Epidermal melanocyte (primary cell): ENCODE measurements around the gene DUOX2.

Source experiments
- DNase-seq: peaks from one replicate; pipeline ENCODE4 v3.0.0; 2011; ENCODE audit warnings: low spot score; ENCODE audit not compliant: insufficient read length

Gene DUOX2

GRCh38 chr15:45114076-45114750 lies at the start of gene DUOX2, which contains the start of gene DUOXA2:
TSS of gene DUOX2 (minus strand) at chr15:45114172. CDS start at chr15:45113411, 761 bp downstream.
TSS of gene DUOXA2 (plus strand) at chr15:45114326. CDS start at chr15:45114606, 280 bp downstream.
- DNase-seq: no peak

- DNase-seq: no peak
These were observed 49.5 kb upstream of the DUOX2 start for GRCh38 chr15:45163508-45163856.

GRCh38 chr15:45162771-45163507 lies 49.0 kb upstream of the DUOX2 start:
- peak; percentile 98 for DNase-seq

- DNase-seq: no peak
These were observed 47.7 kb upstream of the DUOX2 start for GRCh38 chr15:45161666-45162065.

GRCh38 chr15:45157974-45158373 lies 44.0 kb upstream of the DUOX2 start:
- DNase-seq: no peak

- no peak for DNase-seq
These were observed 42.9 kb upstream of the DUOX2 start for GRCh38 chr15:45156744-45157455.

- no peak for DNase-seq
These were observed 41.8 kb upstream of the DUOX2 start for GRCh38 chr15:45155739-45156138.

GRCh38 chr15:45151998-45152828 lies 38.2 kb upstream of the DUOX2 start:
- no peak for DNase-seq

GRCh38 chr15:45150997-45151396 lies 37.0 kb upstream of the DUOX2 start:
- no peak for DNase-seq

GRCh38 chr15:45150481-45150880 lies 36.5 kb upstream of the DUOX2 start:
- no peak for DNase-seq

GRCh38 chr15:45149060-45149459 lies 35.1 kb upstream of the DUOX2 start:
- DNase-seq: no peak

GRCh38 chr15:45148076-45149059 lies 34.4 kb upstream of the DUOX2 start:
- no peak for DNase-seq

GRCh38 chr15:45147606-45148005 lies 33.6 kb upstream of the DUOX2 start:
- DNase-seq: no peak

- no peak for DNase-seq
These were observed 32.4 kb upstream of the DUOX2 start for GRCh38 chr15:45146405-45146804.

GRCh38 chr15:45144775-45145174 lies 30.8 kb upstream of the DUOX2 start:
- no peak for DNase-seq

GRCh38 chr15:45143946-45144345 lies 30.0 kb upstream of the DUOX2 start:
- DNase-seq: no peak

GRCh38 chr15:45143056-45143455 lies 29.1 kb upstream of the DUOX2 start:
- DNase-seq: no peak

- no peak for DNase-seq
These were observed 27.4 kb upstream of the DUOX2 start for GRCh38 chr15:45141386-45141785.

GRCh38 chr15:45140557-45141250 lies 26.7 kb upstream of the DUOX2 start:
- no peak for DNase-seq

GRCh38 chr15:45139770-45140169 lies 25.8 kb upstream of the DUOX2 start:
- DNase-seq: no peak
